ENCODE measurements around the gene SEPTIN11. TPM values are rescaled to one million over a fixed set of nuclear protein-coding genes. Genes with fewer than 3 reads are reported as not detected.

Gene SEPTIN11
- total RNA-seq, 1 experiment from 2014 or later: 77.3 TPM

DNA sequence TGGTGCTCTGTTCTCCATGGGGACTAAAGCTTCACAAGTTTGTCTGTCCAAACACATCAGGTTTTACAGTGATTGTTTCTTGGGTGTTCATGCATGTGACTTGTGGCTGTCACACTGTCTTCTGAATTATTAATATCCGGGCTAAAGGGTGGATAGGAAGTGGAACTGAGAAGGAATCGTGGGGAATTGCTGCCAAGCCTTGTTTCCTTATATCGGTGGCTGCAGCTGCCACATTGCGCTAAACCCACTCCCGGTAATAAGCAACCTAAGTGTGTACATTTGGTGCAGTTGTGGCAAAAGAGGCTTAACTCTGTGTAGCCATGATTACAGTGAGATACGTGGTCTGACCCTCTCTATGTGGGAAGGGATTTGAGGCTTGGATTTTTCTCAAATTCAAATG, 30.7 kb downstream of the SEPTIN11 start:
- H3K9me3 ChIP-seq (ENCODE audit: control insufficient read depth, low read depth, low read length): no peaks in the 10 kb centered on the region
- DNase-seq: no peak
- no peak overlapping the region for H3K27ac ChIP-seq (ENCODE audit: insufficient read length, low read depth, low read length)
- Mint-ChIP-seq H3K9me3 (no peaks in the 10 kb centered on the region), H3K27ac (no peak overlapping the region), H3K4me1 (peaks cover 38 to 39% of the 10 kb centered on the region in 2 experiments), H3K4me3 (no peak overlapping the region), H3K27me3 (ENCODE audit: low read depth) (no peaks in the 10 kb centered on the region), H3K36me3 (ENCODE audit: insufficient read depth in 1 of 3, low read depth in 3 of 3) (no peaks in the 10 kb centered on the region)
- no peak overlapping the region for H4K5ac ChIP-seq (ENCODE audit: insufficient read length, low read depth, low read length)
- H3T11ph ChIP-seq (ENCODE audit: low read length): no peak overlapping the region
- H2AFZ ChIP-seq (ENCODE audit: low read length): no peak overlapping the region
- H2BK15ac ChIP-seq (ENCODE audit: low read depth, low read length): no peak overlapping the region
- no peaks in the 10 kb centered on the region for H3K23me2 ChIP-seq (ENCODE audit: insufficient read length, low read depth, low read length, poor library complexity, severe bottlenecking)
- no peak overlapping the region for H2BK120ac ChIP-seq (ENCODE audit: low read depth, low read length, poor library complexity, severe bottlenecking)
- H2AK5ac ChIP-seq (ENCODE audit: insufficient read length, low read length): no peak overlapping the region
- H3K4me1 ChIP-seq (ENCODE audit: insufficient read depth, low read length): peaks cover 12% of the 10 kb centered on the region
- H3K18ac ChIP-seq (ENCODE audit: insufficient read length, low read depth, low read length): no peak overlapping the region
- no peak overlapping the region for H2BK12ac ChIP-seq (ENCODE audit: insufficient read length, low read depth, low read length)
- TF ChIP-seq, protein P1, sequence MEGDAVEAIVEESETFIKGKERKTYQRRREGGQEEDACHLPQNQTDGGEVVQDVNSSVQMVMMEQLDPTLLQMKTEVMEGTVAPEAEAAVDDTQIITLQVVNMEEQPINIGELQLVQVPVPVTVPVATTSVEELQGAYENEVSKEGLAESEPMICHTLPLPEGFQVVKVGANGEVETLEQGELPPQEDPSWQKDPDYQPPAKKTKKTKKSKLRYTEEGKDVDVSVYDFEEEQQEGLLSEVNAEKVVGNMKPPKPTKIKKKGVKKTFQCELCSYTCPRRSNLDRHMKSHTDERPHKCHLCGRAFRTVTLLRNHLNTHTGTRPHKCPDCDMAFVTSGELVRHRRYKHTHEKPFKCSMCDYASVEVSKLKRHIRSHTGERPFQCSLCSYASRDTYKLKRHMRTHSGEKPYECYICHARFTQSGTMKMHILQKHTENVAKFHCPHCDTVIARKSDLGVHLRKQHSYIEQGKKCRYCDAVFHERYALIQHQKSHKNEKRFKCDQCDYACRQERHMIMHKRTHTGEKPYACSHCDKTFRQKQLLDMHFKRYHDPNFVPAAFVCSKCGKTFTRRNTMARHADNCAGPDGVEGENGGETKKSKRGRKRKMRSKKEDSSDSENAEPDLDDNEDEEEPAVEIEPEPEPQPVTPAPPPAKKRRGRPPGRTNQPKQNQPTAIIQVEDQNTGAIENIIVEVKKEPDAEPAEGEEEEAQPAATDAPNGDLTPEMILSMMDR (conservative IDR thresholded peaks at IDR 0.05): no peak
- H3K27me3 ChIP-seq (ENCODE audit: insufficient read depth, low read length): no peaks in the 10 kb centered on the region
- no peak overlapping the region for H2BK5ac ChIP-seq (ENCODE audit: insufficient read length, low read length)
- peaks cover 3% of the 10 kb centered on the region; the same call in 1 of the 2 replicates for H3K79me2 ChIP-seq (ENCODE audit: insufficient read depth, low read length)
- H3K56ac ChIP-seq (ENCODE audit: insufficient read length, low read depth, low read length): no peak overlapping the region
- H3K4me2 ChIP-seq (ENCODE audit: insufficient read depth, insufficient read length, low read length): no peak overlapping the region
- WGBS (ENCODE audit: extremely low coverage, insufficient read length, low lambda C conversion rate): no CpG with 5 or more reads among the region's 6 CpGs
- H3K9ac ChIP-seq (ENCODE audit: extremely low read depth, insufficient read length, low read length): no peak overlapping the region
- H4K20me1 ChIP-seq (ENCODE audit: control insufficient read depth, insufficient read depth, insufficient read length): no peaks in the 10 kb centered on the region
- no peak overlapping the region for H3K14ac ChIP-seq (ENCODE audit: insufficient read depth, low read length)
- H4K91ac ChIP-seq (ENCODE audit: insufficient read length, low read depth, low read length): no peak overlapping the region
- H3K79me1 ChIP-seq (ENCODE audit: insufficient read depth, low read depth, low read length, poor library complexity, severe bottlenecking): peaks cover 7% of the 10 kb centered on the region
- H3K4ac ChIP-seq (ENCODE audit: low read depth, low read length): no peak overlapping the region
- no peak overlapping the region for H2BK20ac ChIP-seq (ENCODE audit: low read depth, low read length, poor library complexity, severe bottlenecking)
- no peak overlapping the region for H3K23ac ChIP-seq (ENCODE audit: insufficient read length, low read depth, low read length)
- no peak overlapping the region for H4K8ac ChIP-seq (replicated peaks; ENCODE audit: insufficient read length, low read depth, low read length)

All from H9 (cell line).